GM19397 (cell line): ENCODE results near the gene NHLRC4.

Source experiments
- ATAC-seq: cut with Tn5 transposase; IDR thresholded peaks from one replicate; pipeline ENCODE4 v1.9.1; 2021; ENCODE audit warnings: mild to moderate bottlenecking, moderate library complexity; ENCODE audit not compliant: unreplicated experiment

The NHLRC4 gene, protein sequence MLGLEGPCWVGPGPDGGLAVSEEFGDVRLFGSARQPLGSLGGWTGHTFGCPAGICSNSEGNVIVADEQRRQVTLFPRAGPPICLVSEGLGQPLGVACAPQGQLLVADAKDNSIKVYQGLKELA

GRCh38 chr16:566475-567372 lies at the start of gene NHLRC4:
Gene NHLRC4 (plus strand): TSS chr16:567005. CDS start chr16:568048, 1,043 bp downstream.
- ATAC-seq = no peak

GRCh38 chr16:518858-519257 lies 47.9 kb upstream of the NHLRC4 start:
- ATAC-seq = no peak

DNA sequence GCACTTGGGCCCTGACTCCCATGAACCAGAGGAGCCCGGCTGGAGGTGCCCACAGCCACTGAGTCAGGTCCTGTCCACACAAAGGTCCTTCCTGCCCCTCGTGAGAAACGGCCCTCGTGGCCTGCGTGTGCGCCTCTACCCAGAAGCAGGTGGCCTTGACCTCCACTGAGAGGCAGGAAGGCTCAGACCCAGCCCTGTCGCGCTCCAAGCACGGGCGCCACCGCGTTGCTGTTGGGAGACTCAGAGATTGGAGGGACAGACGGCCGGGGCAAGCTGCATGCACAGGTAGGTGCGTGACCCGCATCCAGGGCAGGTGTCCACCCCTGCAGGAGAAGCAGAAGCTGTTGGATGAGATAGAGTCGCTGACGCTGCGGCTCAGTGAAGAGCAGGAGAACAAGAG lies 47.4 kb upstream of the NHLRC4 start:
- ATAC-seq = no peak

DNA sequence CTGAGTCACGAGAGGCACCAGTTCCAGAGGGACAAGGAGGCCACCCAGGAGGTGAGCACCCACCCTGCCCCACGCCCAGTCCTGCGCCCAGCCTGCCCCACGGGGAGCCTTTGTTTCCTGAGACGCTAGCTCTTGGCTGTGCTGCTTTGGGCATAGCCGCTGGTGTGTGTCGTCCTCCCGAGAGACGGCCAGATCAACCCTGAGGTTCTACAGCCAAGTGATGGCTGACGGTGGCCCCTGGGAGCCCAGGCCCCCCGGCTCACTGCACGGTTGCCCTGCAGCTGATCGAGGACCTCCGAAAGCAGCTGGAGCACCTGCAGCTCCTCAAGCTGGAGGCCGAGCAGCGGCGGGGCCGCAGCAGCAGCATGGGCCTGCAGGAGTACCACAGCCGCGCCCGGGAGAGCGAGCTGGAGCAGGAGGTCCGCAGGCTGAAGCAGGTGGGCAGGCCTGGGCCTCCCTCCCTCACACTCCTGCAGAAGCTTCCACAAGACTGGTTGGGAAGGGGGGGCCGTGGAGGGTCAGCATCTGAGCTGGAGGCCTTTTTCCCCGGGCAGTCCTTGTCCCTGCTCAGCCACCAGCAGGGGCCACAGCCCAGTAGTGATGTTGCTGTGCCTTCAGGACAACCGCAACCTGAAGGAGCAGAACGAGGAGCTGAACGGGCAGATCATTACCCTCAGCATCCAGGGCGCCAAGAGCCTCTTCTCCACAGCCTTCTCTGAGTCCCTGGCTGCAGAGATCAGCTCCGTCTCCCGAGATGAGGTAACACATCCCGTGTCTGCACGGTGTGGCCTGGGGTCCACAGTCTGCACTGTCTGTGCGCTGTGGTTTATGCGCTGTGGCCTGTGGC lies 46.7 kb upstream of the NHLRC4 start:
- ATAC-seq = no peak

DNA sequence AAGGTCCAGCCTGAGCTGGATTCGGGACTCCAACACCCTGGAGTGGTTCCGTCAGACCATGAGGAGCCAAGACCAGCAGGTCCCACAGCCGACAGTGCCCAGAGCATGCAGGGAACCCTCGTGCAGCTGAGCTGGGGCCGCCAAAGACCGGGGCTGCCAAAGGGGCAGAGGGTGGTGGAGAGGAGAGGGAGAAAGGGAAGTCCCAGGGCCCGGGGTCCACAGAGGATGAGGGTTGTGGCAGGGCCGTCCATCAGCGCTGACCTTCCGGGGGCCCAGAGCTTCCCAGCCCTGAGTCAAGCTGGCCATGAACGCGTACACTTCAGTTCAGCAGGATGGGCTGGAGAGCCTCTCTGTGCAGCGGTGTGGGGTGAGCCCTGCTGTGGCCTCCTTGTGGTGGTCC lies 46.0 kb upstream of the NHLRC4 start:
- no peak for ATAC-seq

- no peak for ATAC-seq
These were observed 45.2 kb upstream of the NHLRC4 start for GRCh38 chr16:521381-522210.

DNA sequence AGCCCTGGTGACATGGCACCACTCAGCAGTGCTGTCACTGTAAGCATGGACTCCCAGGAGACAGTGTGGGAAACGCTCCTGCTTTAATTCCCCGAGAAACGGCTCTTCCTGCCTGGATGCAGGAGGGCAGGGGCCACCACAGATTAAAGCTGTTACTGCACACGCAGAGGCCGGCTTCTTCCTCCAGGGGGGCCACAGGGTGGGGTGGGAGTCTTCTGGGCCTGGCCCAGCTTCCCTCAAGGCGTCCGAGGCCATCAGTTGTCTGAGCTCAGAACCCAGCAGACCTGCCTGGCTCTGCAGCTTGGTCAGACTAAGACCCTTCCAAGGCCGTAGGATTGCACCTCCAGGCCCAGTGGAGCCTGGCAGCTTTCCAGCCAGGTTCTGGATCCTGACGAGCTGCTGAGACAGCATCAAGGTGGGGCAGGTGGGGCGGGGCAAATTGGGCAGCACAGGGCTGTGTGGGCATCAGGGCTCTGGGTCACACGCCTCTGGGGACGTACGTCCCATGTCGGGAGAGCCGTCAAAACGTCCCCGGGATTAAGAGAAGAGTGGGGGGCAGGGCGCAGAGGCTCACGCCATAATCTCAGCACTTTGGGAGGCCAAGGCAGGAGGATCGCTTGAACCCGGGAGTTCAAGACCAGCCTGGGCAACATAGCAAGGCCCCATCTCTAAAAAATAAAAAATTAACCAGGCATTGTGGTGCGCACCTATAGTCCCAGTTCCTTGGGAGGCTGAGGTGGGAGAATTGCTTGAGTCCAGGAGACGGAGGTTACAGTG lies 44.3 kb upstream of the NHLRC4 start:
- ATAC-seq = no peak

GRCh38 chr16:523097-523741 lies 43.6 kb upstream of the NHLRC4 start:
- no peak for ATAC-seq

DNA sequence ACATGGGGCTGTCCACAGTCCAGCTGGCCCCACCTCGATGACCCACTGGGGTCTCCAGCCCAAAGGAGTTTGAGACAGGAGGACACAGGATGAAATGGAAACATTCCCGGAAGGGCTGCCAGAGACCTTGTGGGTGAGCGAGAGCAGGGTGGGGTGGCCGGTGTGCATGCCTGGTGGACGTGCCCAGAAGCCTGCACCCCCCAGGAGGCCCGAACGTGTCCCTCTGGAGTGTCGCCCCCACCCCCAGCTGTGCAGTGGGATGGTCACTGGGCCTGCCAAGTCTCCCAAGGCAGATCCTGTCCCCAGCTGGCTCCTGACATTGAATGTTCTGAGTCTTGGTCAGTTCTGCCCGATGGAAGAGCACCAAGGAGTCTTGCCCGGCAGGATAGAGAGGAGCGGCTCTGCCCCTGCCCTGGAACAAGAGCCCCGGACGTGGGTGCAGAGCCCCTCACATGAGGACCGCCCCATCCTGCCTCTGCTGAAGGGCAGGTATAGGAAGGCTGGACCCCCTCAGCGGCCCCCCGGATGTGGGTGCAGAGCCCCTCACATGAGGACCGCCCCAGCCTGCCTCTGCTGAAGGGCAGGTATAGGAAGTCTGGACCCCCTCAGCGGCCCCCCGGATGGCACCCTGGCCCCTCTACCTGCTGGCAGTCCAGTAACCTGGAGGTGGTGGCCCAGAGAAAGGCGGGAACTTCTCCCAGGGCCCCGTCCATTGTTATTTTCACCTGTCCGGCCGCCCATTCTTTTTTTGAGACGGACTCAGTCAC lies 42.3 kb upstream of the NHLRC4 start:
- no peak for ATAC-seq

GRCh38 chr16:525123-525519 lies 41.7 kb upstream of the NHLRC4 start:
- no peak for ATAC-seq

DNA sequence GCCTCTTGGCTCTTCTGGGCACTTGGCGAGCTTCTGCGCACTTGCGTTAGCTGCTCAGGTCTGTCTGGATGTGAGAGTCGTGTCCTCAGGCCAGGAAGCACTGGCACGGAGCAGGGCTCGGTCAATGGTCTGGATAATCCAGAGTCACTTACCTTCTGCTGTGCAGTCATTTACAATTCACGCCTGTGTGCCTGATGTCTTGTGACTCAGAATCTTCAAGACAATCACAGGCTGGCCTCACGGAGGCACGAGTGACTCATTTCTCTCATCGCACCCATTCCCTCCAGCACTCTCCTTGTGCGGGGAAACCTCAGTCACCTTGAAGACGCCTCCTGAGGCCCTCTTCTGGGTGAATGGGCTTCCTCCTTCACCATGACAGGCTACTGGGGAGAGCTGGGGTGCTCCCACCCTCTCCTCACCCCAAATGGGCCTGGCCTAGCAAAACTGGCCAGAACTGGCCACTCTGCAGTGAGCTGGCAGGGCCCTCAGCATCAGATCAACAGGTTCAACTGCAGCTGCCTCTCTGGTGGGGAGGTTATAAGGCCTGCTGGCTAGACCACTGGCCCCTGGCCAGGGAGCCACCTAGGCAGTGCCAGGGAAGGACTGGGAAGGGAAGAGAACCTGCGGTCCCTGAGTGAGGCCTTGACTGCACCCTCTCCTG lies 41.2 kb upstream of the NHLRC4 start:
- no peak for ATAC-seq

DNA sequence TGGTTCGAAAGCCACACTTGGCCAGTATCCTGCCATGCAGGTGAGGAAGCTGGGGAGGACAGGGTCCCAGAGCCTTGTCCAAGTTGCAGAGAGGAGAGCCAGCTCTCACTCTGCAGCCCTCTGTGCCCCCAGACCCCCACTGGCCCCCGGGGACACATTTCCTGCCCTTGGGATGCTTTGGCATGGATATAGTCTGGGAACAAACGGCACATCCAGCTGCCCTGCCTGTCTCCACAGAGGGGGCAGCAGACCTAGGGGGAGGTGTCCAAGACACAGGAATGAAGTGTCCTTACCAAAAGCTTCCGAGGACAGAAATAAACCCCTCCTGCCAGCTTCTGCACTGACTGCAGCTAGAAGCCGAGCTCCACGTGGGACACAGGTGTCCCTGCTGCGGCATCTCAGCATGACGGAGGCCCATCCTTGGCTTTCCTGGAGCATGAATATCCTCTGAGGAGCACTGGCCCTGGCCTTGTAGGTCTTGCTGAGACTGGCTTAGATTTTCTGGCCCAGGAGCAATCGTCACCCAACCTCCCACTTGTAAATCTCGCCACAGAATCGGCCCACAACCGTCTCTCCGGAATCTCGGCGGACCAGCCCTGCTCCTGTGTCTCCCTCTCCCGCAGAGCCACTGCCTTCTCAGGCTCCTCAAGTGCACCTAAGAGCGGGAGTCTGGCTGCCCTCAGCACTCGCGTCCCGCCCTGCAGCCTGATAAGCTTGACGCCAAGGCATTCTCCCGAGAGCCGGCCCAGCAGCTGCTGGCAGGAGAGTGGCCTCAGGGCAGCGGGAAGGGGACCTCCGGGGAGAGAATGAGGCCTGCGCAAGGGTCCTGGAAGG lies 40.4 kb upstream of the NHLRC4 start:
- ATAC-seq = no peak

DNA sequence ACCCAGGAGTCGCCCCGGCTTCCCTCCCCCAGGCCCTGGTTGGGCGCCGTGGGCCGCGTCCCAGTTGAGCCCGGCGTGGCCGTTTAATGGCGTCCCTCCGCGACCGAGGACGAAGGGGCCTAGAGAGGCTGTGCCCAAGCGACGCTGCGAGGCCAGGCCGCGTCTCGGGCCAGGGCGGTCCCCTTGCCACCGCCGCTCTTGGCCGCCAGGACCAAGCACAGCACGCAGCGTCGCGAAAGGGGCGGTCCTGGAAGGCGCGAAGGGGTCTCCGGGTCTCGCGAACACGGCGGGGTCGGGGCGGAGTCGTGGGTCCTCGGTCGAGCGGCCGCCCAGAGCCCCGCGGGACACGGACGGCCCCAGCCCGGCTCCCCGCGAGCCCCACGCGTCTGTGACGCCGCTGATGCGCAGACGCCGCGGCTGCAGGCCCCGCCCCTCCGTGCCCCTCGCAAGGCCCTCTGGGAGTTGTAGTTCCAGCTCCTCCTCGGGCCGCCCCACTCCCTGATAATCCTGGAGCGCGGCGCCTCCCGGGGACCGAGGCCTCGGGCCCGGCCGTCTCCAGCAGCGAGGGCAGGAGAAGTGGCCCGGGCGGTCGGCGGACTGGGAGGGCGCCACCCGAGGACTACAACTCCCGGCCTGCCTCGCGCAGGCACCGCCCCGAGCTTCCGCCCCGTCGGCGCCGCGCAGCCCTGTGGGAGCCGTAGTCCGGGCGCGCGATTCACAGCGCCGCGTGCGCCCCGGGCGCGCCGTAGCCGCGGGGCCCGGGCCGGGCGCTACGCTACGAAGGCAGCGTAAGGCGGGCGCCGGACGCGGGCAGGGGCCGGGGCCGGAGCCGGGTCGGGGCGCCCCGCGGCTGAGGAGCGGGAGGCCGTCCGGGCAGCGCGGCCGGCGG lies 39.5 kb upstream of the NHLRC4 start, which contains the start of gene CAPN15:
Gene CAPN15, plus strand, starts transcription at position 698 of the 889 bp plus-strand sequence. CDS start 19,127 bp downstream, outside the sequence.
- ATAC-seq = peak; percentile 69

GRCh38 chr16:528111-529011 lies 38.4 kb upstream of the NHLRC4 start:
- peak; percentile 6 for ATAC-seq

DNA sequence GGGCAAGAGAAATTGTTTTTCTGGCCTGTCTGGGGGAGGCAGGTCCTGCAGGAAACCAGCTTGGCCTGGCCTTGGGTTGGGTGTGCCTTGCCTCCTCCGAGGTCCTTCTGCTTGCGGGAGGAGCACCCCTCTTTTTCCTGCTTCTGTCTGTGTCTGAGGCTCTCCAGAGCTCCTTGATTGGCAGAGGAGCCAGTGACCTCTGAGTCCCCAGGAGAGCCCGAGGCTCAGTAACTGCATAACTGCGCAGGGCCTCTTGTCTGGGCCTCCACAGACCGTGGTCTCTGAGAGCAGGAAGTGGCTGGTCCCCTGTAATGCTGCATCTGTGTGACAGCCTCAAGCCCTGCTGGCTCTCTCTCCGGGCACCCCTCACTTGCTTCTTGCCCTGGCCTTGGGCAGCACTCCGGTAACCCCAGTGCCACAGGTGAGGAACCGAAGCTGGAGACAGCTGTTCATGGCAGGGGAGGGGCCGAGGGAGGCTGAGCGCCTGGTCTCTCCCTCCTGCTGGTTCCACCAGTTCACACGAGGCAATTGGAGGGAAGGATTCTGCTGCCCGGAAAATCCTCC lies 37.7 kb upstream of the NHLRC4 start:
- ATAC-seq = no peak
